CD14-positive monocyte (primary cell): Measurements from ENCODE around the gene SAP30BP. TPM values are rescaled to one million over a fixed set of nuclear protein-coding genes. Genes with fewer than 3 reads are reported as not detected.

Experiments used
- DNase-seq, 3 donors: peaks; one replicate each; pipeline ENCODE4 v3.0.0-alpha.2; 2011 to 2022
- H2AFZ ChIP-seq: 2 replicates; pipeline ENCODE4 v1.6.0; 2012; ENCODE audit warnings: mild to moderate bottlenecking, low read depth, low read length, inconsistent platforms; ENCODE audit not compliant: insufficient read depth, poor library complexity, severe bottlenecking
- H3K27ac ChIP-seq, 2 donors: 1 replicate in 1 of 2; 2 replicates in 1 of 2; pipeline ENCODE4 v1.5.1; 2012 to 2013; ENCODE audit warnings: low read length in 2 of 2, control low read depth in 1 of 2, inconsistent platforms in 1 of 2, low read depth in 1 of 2, mild to moderate bottlenecking in 1 of 2
- H3K27me3 ChIP-seq, 2 donors: one replicate each; pipeline versions ENCODE4 v1.6.0 to v1.6.1; 2011 to 2013; ENCODE audit warnings: low read length in 2 of 2; ENCODE audit not compliant: control insufficient read depth in 2 of 2, insufficient read depth in 2 of 2
- H3K36me3 ChIP-seq, 2 donors: replicated peaks in 1 of 2; 1 replicate in 1 of 2; 2 replicates in 1 of 2; pipeline versions ENCODE4 v1.5.1 to v1.6.1; 2012 to 2013; ENCODE audit warnings: low read length in 2 of 2, control low read depth in 1 of 2, inconsistent platforms in 1 of 2, mild to moderate bottlenecking in 1 of 2; ENCODE audit not compliant: insufficient read depth in 2 of 2, control insufficient read depth in 1 of 2
- H3K4me1 ChIP-seq, 2 donors: 1 replicate in 1 of 2; 2 replicates in 1 of 2; pipeline versions ENCODE4 v1.5.1 to v1.6.1; 2012 to 2013; ENCODE audit warnings: low read length in 2 of 2, control low read depth in 1 of 2, inconsistent platforms in 1 of 2, mild to moderate bottlenecking in 1 of 2, moderate library complexity in 1 of 2; ENCODE audit not compliant: insufficient read depth in 2 of 2, control insufficient read depth in 1 of 2
- H3K4me2 ChIP-seq: replicated peaks from 2 replicates; pipeline ENCODE3; 2012; ENCODE audit warnings: low read length, moderate library complexity, mild to moderate bottlenecking; ENCODE audit not compliant: poor library complexity, severe bottlenecking; ENCODE audit errors: extremely low read depth
- H3K4me3 ChIP-seq, 3 experiments: fragments of 200-600 bp in 1 of 3; sonication (generic) in 1 of 3; replicated peaks in 1 of 3; 1 replicate in 2 of 3; 2 replicates in 1 of 3; pipeline ENCODE4 v1.5.1; 2011 to 2013; ENCODE audit warnings: low read length in 3 of 3, mild to moderate bottlenecking in 3 of 3, control low read depth in 2 of 3, low read depth in 2 of 3, inconsistent platforms in 1 of 3, moderate library complexity in 1 of 3
- H3K79me2 ChIP-seq: 2 replicates; pipeline ENCODE4 v1.6.0; 2012; ENCODE audit warnings: mild to moderate bottlenecking, control low read depth, inconsistent platforms, low read length, moderate library complexity; ENCODE audit not compliant: insufficient read depth
- H3K9ac ChIP-seq: 2 replicates; pipeline ENCODE4 v1.6.0; 2017; ENCODE audit warnings: low read length, mild to moderate bottlenecking; ENCODE audit not compliant: insufficient read depth, poor library complexity, severe bottlenecking
- H3K9me3 ChIP-seq, 2 donors: replicated peaks in 1 of 2; 1 replicate in 1 of 2; 2 replicates in 1 of 2; pipeline versions ENCODE4 v1.5.1 to v1.6.1; 2012 to 2013; ENCODE audit warnings: low read length in 2 of 2, control low read depth in 1 of 2; ENCODE audit not compliant: control insufficient read depth in 1 of 2, insufficient read depth in 1 of 2
- H4K20me1 ChIP-seq: 2 replicates; pipeline ENCODE4 v1.6.0; 2012; ENCODE audit warnings: mild to moderate bottlenecking, low read length, control low read depth, moderate library complexity; ENCODE audit not compliant: insufficient read depth
- H3K27ac Mint-ChIP-seq, 7 donors: one replicate each; pipeline ENCODE4 v1.8.0; 2020; ENCODE audit warnings: mild to moderate bottlenecking in 7 of 7, mixed read lengths in 7 of 7, moderate library complexity in 6 of 7, inconsistent platforms in 2 of 7
- H3K27me3 Mint-ChIP-seq, 3 donors: one replicate each; pipeline ENCODE4 v1.8.0; 2021 to 2022; ENCODE audit warnings: low read depth in 3 of 3, mild to moderate bottlenecking in 3 of 3, mixed read lengths in 3 of 3, moderate library complexity in 3 of 3, inconsistent platforms in 1 of 3
- H3K36me3 Mint-ChIP-seq, 2 donors: one replicate each; pipeline ENCODE4 v1.8.0; 2020; ENCODE audit warnings: mixed read lengths in 2 of 2, inconsistent platforms in 1 of 2, mild to moderate bottlenecking in 1 of 2
- H3K4me1 Mint-ChIP-seq: one replicate; pipeline ENCODE4 v1.8.0; 2020; ENCODE audit warnings: mild to moderate bottlenecking, mixed read lengths
- H3K4me3 Mint-ChIP-seq, 2 donors: one replicate each; pipeline ENCODE4 v1.8.0; 2020; ENCODE audit warnings: mild to moderate bottlenecking in 2 of 2, mixed read lengths in 2 of 2, moderate library complexity in 1 of 2
- H3K9me3 Mint-ChIP-seq, 7 donors: one replicate each; pipeline ENCODE4 v1.8.0; 2020 to 2022; ENCODE audit warnings: mixed read lengths in 7 of 7, mild to moderate bottlenecking in 6 of 7, moderate library complexity in 6 of 7, inconsistent platforms in 2 of 7
- WGBS: methylation state at CpG from one replicate; pipeline ENCODE4 v1.1.5; 2013; ENCODE audit warnings: missing lambda C conversion rate; ENCODE audit not compliant: insufficient coverage; 5-methylcytosine and 5-hydroxymethylcytosine counted together
- intact Hi-C, 2 donors: fragments of 100-400 bp; cut with micrococcal nuclease; formaldehyde crosslinking; loops; one replicate each; pipeline versions ENCODE4 v1.15.0 to v1.15.1; 2023
- polyA plus RNA-seq, 3 donors: library from polyadenylated mRNA; depleted of rRNA in 1 of 3; unstranded in 2 of 3; stranded (reverse) in 1 of 3; fragments of 300-500 nt in 2 of 3; fragments of >200 nt in 1 of 3; fragmentation: Illumina TruSeq in 2 of 3; gene quantifications; 1 replicate in 2 of 3; 2 replicates in 1 of 3; pipeline ENCODE4 v1.2.3, GENCODE V29; 2012 to 2021
- TF ChIP-seq, protein P1 (sequence below): fragments of 200-600 bp; IDR thresholded peaks from one replicate; pipeline ENCODE4 v1.8.0; 2022; ENCODE audit warnings: antibody characterized with exemption, mild to moderate bottlenecking

The SAP30BP gene
- polyA plus RNA-seq, 3 donors = 43.8 to 130 (median 61.6) TPM

DNA sequence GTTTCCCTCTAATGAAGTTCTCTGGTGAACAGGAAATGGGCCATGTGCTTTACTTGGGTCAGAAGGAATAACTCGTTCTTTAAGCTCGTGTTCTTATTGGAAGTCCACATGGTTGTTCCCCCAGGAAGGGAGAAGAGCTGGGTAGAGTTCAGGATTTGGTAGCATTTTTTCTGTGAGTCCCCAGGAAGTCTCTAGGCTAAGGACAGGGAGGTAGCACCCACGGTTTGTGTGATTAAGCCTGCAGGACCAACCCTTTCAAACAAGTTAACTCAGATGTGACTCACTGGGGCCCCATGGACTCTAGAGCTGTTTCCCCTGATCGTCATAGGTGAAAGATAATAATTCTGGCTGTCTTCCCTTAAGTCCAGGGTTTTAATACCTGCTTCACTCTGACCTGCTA is 16.4 kb downstream of the SAP30BP start:
- H3K27me3 Mint-ChIP-seq = no peaks in the 10 kb centered on the region
- Histone ChIP-seq H3K79me2 (peaks cover 82% of the 10 kb centered on the region), H3K4me2 (no peak overlapping the region), H2AFZ (no peak overlapping the region), H3K27me3 (no peaks in the 10 kb centered on the region), H3K27ac (no peak overlapping the region), H3K9me3 (no peaks in the 10 kb centered on the region), H4K20me1 (peaks cover 31% of the 10 kb centered on the region), H3K9ac (no peak overlapping the region), H3K4me1 (peaks cover 30% of the 10 kb centered on the region in 2 donors), H3K36me3 (peaks cover 33 to 42% of the 10 kb centered on the region in 2 donors), H3K4me3 (no peak overlapping the region)
- peak overlapping the region in 3 of 7 donors; percentile 32 to 51 (median 50) for H3K27ac Mint-ChIP-seq
- DNase-seq = no peak
- intact Hi-C loops = no loop called here
- TF ChIP-seq, protein P1, sequence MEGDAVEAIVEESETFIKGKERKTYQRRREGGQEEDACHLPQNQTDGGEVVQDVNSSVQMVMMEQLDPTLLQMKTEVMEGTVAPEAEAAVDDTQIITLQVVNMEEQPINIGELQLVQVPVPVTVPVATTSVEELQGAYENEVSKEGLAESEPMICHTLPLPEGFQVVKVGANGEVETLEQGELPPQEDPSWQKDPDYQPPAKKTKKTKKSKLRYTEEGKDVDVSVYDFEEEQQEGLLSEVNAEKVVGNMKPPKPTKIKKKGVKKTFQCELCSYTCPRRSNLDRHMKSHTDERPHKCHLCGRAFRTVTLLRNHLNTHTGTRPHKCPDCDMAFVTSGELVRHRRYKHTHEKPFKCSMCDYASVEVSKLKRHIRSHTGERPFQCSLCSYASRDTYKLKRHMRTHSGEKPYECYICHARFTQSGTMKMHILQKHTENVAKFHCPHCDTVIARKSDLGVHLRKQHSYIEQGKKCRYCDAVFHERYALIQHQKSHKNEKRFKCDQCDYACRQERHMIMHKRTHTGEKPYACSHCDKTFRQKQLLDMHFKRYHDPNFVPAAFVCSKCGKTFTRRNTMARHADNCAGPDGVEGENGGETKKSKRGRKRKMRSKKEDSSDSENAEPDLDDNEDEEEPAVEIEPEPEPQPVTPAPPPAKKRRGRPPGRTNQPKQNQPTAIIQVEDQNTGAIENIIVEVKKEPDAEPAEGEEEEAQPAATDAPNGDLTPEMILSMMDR = no peak
- WGBS = 95% methylated on average over 2 of the region's 4 CpGs
- no peaks in the 10 kb centered on the region for H3K9me3 Mint-ChIP-seq
- H3K4me1 Mint-ChIP-seq = peaks cover 45% of the 10 kb centered on the region
- H3K36me3 Mint-ChIP-seq = peaks cover 36 to 60% of the 10 kb centered on the region in 2 donors
- no peak overlapping the region for H3K4me3 Mint-ChIP-seq

DNA sequence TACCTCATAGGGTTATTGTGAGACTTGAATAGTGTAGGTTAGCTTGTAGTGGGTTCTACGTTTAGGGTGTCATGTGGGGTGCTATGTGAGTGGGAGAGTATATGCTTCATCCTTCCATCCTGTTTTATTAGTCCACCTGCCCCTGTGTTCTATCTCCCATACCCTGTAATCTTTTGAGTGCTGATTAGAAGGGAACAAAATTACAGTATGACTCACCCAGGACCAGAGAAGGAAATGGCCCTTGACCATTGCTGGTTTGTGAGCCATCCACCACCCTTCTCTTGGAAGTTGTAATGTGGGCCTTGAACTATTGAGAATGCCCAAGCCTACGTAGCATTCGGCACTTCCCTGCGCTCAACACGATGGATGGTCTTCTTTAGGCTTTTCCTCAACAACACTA is 17.1 kb downstream of the SAP30BP start:
- Histone ChIP-seq H3K27ac (no peak overlapping the region), H3K27me3 (no peaks in the 10 kb centered on the region), H3K4me3 (no peak overlapping the region), H3K9ac (no peak overlapping the region), H3K36me3 (peaks cover 28 to 36% of the 10 kb centered on the region in 2 donors), H4K20me1 (peaks cover 34% of the 10 kb centered on the region), H3K9me3 (no peaks in the 10 kb centered on the region), H2AFZ (no peak overlapping the region), H3K4me1 (peaks cover 36 to 37% of the 10 kb centered on the region in 2 donors), H3K4me2 (no peak overlapping the region), H3K79me2 (peaks cover 80% of the 10 kb centered on the region)
- WGBS = 100% methylated on average over 4 of the region's 5 CpGs
- Mint-ChIP-seq H3K27me3 (no peaks in the 10 kb centered on the region), H3K9me3 (no peaks in the 10 kb centered on the region), H3K4me1 (peaks cover 51% of the 10 kb centered on the region), H3K36me3 (peaks cover 30 to 53% of the 10 kb centered on the region in 2 donors), H3K27ac (peak overlapping the region in 3 of 7 donors; percentile 18 to 87 (median 64)), H3K4me3 (no peak overlapping the region)
- intact Hi-C loops = no loop called here
- no peak for DNase-seq
- TF ChIP-seq, protein P1 = no peak
